ENCODE data around the gene PRCP. TPM values are rescaled to one million over a fixed set of nuclear protein-coding genes. Genes with fewer than 3 reads are reported as not detected.

PRCP gene
- total RNA-seq, 1 donor from 2014 or later: 37.2 TPM

Other genes starting within 250 kb of the PRCP start
- 0.13 TPM for gene FAM181B, start 166.6 kb downstream of the PRCP start, total RNA-seq
- 0.89 TPM for gene DDIAS, start 1.3 kb upstream of the PRCP start, total RNA-seq
- 24.2 TPM for gene RAB30, start 171.5 kb upstream of the PRCP start, total RNA-seq

Data from Right ventricle myocardium superior (tissue), 1 donor.